Stimulated activated naive B cell treated with anti-CD40 and anti-IgM and Interleukin-4, amounts not matched to agents 10 μg/mL and 1 μg/mL and 100 μg/mL, for 72 hours (primary cell): Measurements from ENCODE around the gene CCDC33.

ENCODE experiments used
- ATAC-seq, 2 donors: fragments of 150-1000 bp; cut with Tn5 transposase; replicated peaks; 2 replicates each; pipeline ENCODE4 v1.10.0; 2021; ENCODE audit warnings: moderate library complexity in 1 of 2
- DNase-seq: peaks from one replicate; pipeline ENCODE4 v3.0.0; 2021
- H3K27ac Mint-ChIP-seq: one replicate; pipeline ENCODE4 v1.8.0; 2022; ENCODE audit warnings: mild to moderate bottlenecking, mixed read lengths
- H3K27me3 Mint-ChIP-seq, 2 donors: one replicate each; pipeline ENCODE4 v1.8.0; 2022; ENCODE audit warnings: mixed read lengths in 2 of 2
- H3K36me3 Mint-ChIP-seq, 2 donors: one replicate each; pipeline ENCODE4 v1.8.0; 2022; ENCODE audit warnings: mixed read lengths in 2 of 2, mild to moderate bottlenecking in 1 of 2
- H3K4me1 Mint-ChIP-seq, 2 donors: one replicate each; pipeline ENCODE4 v1.8.0; 2022; ENCODE audit warnings: mixed read lengths in 2 of 2, mild to moderate bottlenecking in 1 of 2
- H3K4me3 Mint-ChIP-seq, 2 donors: one replicate each; pipeline ENCODE4 v1.8.0; 2022; ENCODE audit warnings: mild to moderate bottlenecking in 2 of 2, mixed read lengths in 2 of 2, moderate library complexity in 1 of 2
- H3K9me3 Mint-ChIP-seq, 2 donors: one replicate each; pipeline ENCODE4 v1.8.0; 2022; ENCODE audit warnings: mixed read lengths in 2 of 2, mild to moderate bottlenecking in 1 of 2

CCDC33 gene

DNA sequence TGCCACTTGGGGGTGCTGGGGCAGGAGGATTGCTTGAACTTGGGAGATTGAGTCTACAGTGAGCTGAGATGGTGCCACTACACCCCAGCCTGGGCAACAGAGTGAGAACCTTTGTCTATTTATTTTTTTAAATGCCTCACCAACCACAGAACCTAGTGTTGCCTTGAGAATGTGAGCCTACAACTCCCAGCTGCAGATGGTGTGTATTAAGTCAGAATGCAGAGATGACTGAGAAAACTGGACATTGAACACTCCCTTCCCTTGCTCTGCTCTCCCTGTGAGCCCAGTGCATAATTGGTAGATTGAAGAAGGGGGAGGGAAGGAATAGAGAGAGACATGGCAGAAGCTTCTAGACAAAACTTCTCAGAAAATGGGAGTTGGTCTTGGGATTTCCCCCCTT lies 53.5 kb downstream of the CCDC33 start:
- Mint-ChIP-seq H3K4me3 (no peak overlapping the region), H3K36me3 (peaks cover 0 to 4% of the 10 kb centered on the region in 2 donors), H3K9me3 (peaks cover 4% of the 10 kb centered on the region in 2 donors), H3K27me3 (peaks cover 42 to 49% of the 10 kb centered on the region in 2 donors), H3K4me1 (peaks cover 9 to 16% of the 10 kb centered on the region in 2 donors), H3K27ac (no peak overlapping the region)
- no peak for DNase-seq
- peak in 1 of 2 donors; percentile 15 for ATAC-seq

DNA sequence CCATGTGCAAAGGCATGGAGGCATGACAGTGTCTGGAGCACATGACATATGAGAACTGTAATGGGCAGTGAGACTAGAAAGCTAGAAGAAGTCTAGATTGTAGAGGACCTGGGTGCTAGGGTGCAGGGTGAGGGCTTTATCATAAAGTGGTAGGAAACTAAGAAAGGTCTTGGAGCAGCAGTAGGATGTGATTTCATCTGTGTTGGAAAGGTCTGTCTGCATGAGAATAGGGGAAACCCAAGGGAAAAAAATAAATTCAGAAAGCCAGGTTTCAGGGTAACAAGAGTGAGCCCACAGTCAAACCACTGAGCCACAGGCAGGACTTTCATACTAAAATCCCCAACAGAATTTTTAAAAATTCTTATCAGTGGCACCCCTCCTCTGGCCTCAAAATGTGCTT lies 54.5 kb downstream of the CCDC33 start:
- H3K4me1 Mint-ChIP-seq = peaks cover 9 to 16% of the 10 kb centered on the region in 2 donors
- no peak overlapping the region for H3K27ac Mint-ChIP-seq
- H3K27me3 Mint-ChIP-seq = peaks cover 50 to 58% of the 10 kb centered on the region in 2 donors
- H3K36me3 Mint-ChIP-seq = peaks cover 0 to 4% of the 10 kb centered on the region in 2 donors
- ATAC-seq = peak; percentile 13 to 24
- no peak for DNase-seq
- H3K9me3 Mint-ChIP-seq = peaks cover 4% of the 10 kb centered on the region in 2 donors
- H3K4me3 Mint-ChIP-seq = no peak overlapping the region

DNA sequence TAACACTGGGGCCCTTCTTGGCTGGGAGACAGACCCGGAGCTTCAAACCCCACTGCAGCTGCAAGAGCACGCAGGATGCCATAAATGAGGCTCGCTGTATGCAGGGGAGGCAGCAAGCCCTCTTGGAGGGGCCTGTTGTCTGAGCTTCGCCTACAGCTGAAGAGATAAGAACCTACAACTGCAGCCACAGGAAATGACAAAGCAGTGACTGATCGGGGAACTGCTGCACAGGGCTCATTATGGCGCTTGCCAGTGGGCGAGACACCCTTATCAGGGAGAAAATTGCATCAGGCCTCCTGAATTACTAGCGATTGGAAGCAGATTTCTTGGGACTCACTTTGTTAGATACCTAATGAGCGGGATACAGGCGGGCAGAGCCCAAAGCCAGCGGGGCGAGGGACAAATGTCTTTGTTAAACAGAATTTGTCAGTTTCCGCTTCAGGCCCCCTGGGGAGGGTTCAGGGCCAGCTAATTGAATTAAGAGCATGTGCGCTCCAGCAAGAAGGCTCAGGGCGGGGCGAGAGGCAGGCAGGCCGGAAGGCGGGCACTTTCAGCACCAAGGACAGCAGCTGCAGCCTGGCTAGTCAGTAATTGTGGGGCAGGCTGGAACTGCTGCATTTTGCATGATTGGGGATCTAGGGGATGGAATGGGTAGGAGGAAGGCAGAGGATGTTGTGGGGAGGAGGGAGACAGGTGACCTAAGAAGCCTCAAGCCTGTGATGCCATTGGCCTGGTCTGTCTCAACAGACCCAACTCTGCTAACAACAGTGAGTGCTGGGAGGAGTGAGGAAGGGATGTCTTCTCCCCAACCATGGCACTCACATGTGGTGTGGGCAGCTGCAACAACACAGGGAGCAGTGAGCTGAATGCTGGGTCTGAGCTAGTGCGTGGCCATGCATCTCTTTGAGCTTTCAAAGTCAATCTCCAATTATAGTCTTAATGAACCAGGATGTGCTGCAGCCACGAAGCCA lies 55.3 kb downstream of the CCDC33 start:
- H3K9me3 Mint-ChIP-seq = peaks cover 4% of the 10 kb centered on the region in 2 donors
- H3K4me1 Mint-ChIP-seq = peaks cover 9 to 16% of the 10 kb centered on the region in 2 donors
- H3K36me3 Mint-ChIP-seq = peaks cover 0 to 4% of the 10 kb centered on the region in 2 donors
- peak overlapping the region; percentile 5 to 23 for H3K4me3 Mint-ChIP-seq
- H3K27me3 Mint-ChIP-seq = peaks cover 50 to 51% of the 10 kb centered on the region in 2 donors
- ATAC-seq (peak; percentile 74 to 75), DNase-seq (peak; percentile 39)
- H3K27ac Mint-ChIP-seq = peak overlapping the region; percentile 67

DNA sequence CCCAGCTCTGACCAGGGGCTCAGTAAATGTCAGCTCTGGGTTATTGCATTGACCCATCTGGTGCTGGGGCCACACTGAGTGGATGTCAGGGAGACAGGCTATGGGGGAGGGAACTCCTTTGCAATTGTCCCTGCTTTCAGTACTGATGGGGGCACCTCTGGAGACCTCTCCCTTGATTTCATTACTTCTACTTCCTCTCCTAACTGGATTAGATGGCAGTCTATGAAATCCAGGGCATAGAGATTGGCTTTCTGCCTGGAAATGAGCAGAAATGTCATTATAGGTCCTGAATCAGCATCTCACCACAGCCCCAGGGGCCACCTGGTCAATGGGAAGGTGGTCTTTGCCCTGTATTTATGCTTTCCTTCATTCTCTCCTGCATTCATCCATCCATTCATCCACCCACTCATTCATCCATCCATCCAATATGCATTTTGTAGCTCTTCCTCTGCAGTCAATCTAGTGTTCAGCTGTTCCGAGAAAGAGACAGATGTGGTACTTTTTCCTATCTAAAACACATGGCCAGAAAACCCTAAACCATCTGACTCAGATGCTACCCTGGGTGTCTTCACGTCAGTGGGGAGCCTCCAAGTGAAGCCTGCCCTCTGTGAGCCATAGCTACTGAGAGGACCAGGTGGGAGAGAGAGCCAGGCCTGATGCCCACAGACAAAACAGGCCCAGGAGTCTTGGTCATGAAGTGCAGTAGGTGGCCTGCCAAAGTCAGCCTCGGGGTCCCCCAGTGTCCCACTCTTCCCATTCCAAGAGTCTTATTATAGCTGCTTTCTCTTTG lies 57.1 kb downstream of the CCDC33 start:
- Mint-ChIP-seq H3K36me3 (peaks cover 0 to 4% of the 10 kb centered on the region in 2 donors), H3K9me3 (peaks cover 4% of the 10 kb centered on the region in 2 donors), H3K4me3 (no peak overlapping the region), H3K27ac (no peak overlapping the region), H3K27me3 (peaks cover 38 to 40% of the 10 kb centered on the region in 2 donors), H3K4me1 (peaks cover 9 to 16% of the 10 kb centered on the region in 2 donors)
- ATAC-seq (no peak), DNase-seq (no peak)

DNA sequence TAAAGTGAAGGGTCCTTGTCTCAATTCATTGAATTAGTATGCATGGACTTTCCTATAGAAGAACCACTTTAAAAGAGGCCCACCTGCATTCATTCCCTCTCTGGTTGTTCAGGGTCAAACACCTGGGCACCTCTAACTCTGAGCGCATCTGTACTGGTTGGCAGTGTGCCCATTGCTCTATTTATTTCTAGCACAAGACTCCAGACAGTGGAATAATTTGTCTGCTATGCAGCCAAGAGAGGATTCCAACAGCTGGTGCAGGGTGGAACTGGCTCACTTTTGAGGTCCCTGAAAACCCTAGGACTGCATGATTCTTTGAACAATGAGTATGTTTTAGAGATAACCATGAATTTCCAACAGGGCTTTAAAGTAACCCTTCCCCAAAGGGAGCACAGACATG lies 57.9 kb downstream of the CCDC33 start:
- H3K36me3 Mint-ChIP-seq = peaks cover 0 to 4% of the 10 kb centered on the region in 2 donors
- H3K4me1 Mint-ChIP-seq = peaks cover 9 to 16% of the 10 kb centered on the region in 2 donors
- H3K27ac Mint-ChIP-seq = no peak overlapping the region
- peaks cover 4% of the 10 kb centered on the region in 2 donors for H3K9me3 Mint-ChIP-seq
- ATAC-seq (no peak), DNase-seq (no peak)
- H3K4me3 Mint-ChIP-seq = no peak overlapping the region
- peaks cover 33 to 36% of the 10 kb centered on the region in 2 donors for H3K27me3 Mint-ChIP-seq

DNA sequence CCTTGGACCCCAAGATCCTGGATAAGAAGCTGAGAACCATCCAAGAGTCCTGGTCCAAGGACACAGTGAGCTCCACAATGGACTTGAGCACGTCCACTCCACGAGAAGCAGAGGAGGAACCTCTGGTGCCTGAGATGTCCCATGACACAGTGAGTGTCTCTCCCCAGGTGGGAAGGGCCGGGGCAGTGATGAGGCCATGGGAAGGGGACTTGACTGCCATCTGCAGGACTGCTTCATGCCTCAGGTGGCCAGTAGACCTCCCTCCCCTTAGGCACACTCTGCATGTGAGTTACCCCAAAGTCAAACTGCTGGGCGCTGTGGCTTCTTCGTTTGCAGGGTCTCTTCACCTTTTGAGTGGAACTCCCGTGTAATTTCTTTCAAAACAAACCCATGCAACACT lies 59.7 kb downstream of the CCDC33 start:
- peaks cover 39 to 51% of the 10 kb centered on the region in 2 donors for H3K27me3 Mint-ChIP-seq
- H3K4me1 Mint-ChIP-seq = peaks cover 6 to 10% of the 10 kb centered on the region in 2 donors
- no peak overlapping the region for H3K27ac Mint-ChIP-seq
- H3K4me3 Mint-ChIP-seq = no peak overlapping the region
- no peak for ATAC-seq
- H3K36me3 Mint-ChIP-seq = peaks cover 0 to 4% of the 10 kb centered on the region in 2 donors
- DNase-seq = no peak
- peaks cover 2 to 4% of the 10 kb centered on the region in 2 donors for H3K9me3 Mint-ChIP-seq

DNA sequence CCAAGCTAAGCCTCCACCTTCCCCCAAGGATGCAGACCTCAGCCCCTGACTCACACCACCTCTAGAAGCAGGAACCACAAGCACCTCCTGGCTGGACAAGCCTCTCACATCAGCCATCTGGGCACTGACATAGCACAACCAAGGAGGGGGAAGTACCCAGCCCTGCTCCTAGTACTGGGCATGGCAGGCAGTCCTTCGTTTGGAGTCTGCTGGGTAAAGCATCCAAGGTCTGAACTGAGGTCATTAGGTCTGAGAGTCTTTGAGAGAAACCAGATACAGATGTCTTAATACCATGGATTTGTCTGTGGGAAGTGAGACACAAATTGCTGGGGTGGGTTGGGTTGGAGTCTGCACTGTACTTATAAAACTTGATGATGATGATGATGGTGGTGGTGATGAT lies 61.8 kb downstream of the CCDC33 start:
- Mint-ChIP-seq H3K36me3 (no peaks in the 10 kb centered on the region), H3K4me3 (no peak overlapping the region), H3K4me1 (no peaks in the 10 kb centered on the region), H3K27me3 (peaks cover 46 to 53% of the 10 kb centered on the region in 2 donors), H3K27ac (no peak overlapping the region), H3K9me3 (no peaks in the 10 kb centered on the region)
- DNase-seq (no peak), ATAC-seq (no peak)

DNA sequence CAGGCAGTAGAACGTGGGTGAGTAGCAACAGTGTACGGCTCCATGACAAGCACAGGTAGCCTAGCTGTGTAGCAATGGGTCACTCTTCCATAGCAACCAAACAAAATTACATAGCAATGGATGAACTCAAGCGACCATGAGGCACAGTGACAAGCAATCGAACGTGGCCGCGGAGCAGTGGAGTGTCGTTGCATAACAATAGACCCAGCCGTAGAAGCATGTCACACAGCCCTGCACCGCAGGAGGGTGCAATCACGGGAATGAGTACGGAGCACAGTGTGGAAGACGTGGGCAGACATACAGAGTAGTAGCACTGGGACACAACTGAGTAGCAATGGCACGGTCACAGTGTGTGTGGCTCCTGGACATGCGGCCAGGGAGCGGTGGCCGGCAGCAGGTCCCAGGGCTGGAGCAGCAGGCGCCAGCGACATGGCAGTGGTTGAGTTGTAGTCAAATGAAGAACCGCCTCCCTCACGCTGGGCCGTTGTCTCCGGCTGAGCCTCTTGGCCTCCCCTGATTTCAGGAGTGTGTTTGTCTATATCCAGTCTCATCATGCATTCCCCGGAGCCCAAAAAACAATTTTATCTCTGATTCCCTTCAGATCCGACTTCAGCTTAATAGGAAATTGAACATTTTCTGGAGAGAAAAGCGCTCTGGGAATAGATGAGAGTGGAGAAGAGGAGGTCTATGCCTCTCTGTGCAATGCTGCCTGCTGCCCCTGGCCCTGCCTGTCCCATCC lies 64.1 kb downstream of the CCDC33 start:
- no peaks in the 10 kb centered on the region for H3K36me3 Mint-ChIP-seq
- no peak for ATAC-seq
- H3K4me3 Mint-ChIP-seq = no peak overlapping the region
- no peak for DNase-seq
- no peaks in the 10 kb centered on the region for H3K9me3 Mint-ChIP-seq
- H3K27ac Mint-ChIP-seq = no peak overlapping the region
- H3K27me3 Mint-ChIP-seq = peaks cover 58 to 61% of the 10 kb centered on the region in 2 donors
- no peaks in the 10 kb centered on the region for H3K4me1 Mint-ChIP-seq

DNA sequence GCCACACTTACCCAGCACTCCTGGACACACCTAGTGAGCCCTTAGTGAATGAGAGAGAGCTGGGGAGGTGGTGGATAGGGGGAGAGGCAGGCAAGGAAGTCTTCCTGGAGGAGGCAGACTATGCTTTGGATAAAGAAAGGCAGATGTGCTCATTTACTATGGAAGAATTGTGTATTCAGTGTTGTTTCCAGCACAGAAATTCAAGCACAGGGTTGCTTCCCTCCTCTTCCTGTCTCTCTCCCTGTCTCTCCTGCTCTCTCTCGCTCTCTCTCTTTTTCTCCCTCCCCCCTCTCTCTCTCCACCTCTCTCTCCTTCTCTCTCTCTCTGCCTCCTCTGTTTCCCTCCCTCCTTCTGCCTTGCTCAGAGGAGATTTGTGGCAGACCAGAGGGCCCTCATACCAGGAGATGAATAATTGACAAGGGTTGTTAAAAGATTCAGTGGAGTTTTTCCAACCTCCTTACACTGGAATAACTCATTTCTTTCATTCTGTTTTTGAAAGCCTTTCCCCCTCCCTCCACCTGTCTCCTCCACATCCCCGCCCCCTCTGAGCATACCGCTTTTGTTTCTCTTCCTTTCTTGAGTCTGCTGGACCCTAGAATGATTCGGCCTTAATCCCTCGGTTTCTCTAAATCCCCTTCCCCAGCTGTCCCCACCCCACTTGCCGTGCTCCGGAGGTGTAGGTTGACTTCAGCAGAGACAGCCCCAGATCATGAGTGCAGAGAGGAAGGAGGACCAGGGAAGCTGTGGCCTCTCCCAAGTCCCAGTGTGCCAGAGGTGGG lies 65.6 kb downstream of the CCDC33 start:
- H3K36me3 Mint-ChIP-seq = no peaks in the 10 kb centered on the region
- ATAC-seq = no peak
- no peaks in the 10 kb centered on the region for H3K9me3 Mint-ChIP-seq
- H3K27me3 Mint-ChIP-seq = peaks cover 70 to 74% of the 10 kb centered on the region in 2 donors
- no peak overlapping the region for H3K4me3 Mint-ChIP-seq
- no peak overlapping the region for H3K27ac Mint-ChIP-seq
- DNase-seq = no peak
- no peaks in the 10 kb centered on the region for H3K4me1 Mint-ChIP-seq

DNA sequence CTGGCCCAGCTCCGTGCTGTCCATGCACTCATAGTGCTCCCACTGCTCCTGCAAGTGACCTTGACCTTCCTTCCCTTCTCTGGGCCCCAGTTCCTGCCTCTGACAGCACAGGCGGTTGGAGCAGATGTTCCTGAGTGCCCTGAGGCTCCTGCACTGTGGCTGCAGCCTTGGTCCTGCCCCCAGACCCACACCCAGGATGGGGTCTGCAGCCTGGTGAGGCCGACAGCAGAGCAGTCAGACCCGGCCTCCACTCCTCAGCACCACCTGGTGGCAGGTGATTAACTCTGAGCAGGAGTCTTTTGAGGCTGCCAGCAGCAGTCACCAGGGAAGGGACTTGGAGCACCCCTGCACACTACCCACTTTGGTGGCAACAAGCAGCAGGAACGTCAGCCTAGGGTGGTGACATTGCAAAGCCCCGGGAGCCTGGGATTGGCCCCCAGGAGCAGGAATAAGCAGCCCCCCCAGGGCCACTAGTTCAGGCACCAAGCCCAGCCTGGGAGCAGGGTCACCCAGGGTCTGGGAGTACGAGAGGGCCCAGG lies 66.8 kb downstream of the CCDC33 start:
- no peak for DNase-seq
- peak in 1 of 2 donors; percentile 57 for ATAC-seq
- Mint-ChIP-seq H3K27me3 (peaks cover 76 to 82% of the 10 kb centered on the region in 2 donors), H3K36me3 (no peaks in the 10 kb centered on the region), H3K9me3 (no peaks in the 10 kb centered on the region), H3K4me1 (no peaks in the 10 kb centered on the region), H3K4me3 (no peak overlapping the region), H3K27ac (peak overlapping the region; percentile 82)

DNA sequence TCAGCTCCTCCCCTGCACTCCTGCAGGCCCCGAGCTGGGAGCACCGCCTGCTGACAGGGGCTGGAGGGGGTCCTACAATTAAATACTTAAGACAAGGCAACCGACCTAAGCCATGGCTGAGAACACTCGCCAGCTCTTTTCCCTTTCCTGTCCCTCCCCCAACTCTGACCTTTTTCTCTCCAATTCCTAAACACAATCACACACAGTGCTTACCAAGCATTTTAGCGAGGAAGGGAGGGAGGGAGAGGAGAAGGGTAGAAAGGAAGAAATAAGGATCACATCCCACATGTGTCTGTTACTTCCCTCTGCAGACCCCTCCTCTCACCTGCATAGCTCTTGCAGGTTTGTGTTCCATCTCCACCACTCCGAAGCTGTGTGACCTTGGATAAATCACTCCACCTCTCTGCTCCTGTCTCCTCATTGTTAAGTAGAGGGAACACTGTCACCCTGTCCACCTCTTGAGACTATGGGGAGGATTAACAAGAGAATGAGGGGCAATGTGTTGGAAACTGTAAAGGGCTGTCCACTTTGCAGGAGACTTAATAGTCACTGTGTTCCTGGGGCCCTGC lies 67.7 kb downstream of the CCDC33 start:
- DNase-seq = no peak
- Mint-ChIP-seq H3K4me1 (no peaks in the 10 kb centered on the region), H3K4me3 (no peak overlapping the region), H3K9me3 (no peaks in the 10 kb centered on the region), H3K36me3 (no peaks in the 10 kb centered on the region), H3K27ac (no peak overlapping the region), H3K27me3 (peaks cover 85 to 91% of the 10 kb centered on the region in 2 donors)
- ATAC-seq = no peak

DNA sequence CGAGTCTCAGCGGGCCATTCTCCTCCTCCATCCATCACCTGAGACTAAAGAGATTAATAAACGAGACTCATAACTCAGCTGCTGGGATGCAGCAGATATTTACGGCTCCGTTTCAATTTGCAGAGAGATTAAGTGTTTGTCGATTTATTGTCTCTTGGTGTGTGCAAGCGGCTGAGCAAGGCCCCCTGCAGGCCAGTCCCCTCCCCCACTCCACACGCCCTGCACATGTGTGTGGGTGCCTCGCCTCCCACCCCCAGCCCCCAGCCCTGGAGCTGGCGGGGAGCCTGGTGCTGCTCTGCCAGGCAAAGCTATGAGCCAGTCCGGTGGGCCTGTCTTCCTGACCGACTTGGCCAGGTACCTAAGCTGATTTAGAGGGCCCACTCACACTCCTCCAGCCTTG lies 68.3 kb downstream of the CCDC33 start:
- Mint-ChIP-seq H3K4me1 (no peaks in the 10 kb centered on the region), H3K27me3 (peaks cover 91 to 97% of the 10 kb centered on the region in 2 donors), H3K9me3 (no peaks in the 10 kb centered on the region), H3K27ac (no peak overlapping the region), H3K4me3 (no peak overlapping the region), H3K36me3 (no peaks in the 10 kb centered on the region)
- DNase-seq (no peak), ATAC-seq (no peak)

DNA sequence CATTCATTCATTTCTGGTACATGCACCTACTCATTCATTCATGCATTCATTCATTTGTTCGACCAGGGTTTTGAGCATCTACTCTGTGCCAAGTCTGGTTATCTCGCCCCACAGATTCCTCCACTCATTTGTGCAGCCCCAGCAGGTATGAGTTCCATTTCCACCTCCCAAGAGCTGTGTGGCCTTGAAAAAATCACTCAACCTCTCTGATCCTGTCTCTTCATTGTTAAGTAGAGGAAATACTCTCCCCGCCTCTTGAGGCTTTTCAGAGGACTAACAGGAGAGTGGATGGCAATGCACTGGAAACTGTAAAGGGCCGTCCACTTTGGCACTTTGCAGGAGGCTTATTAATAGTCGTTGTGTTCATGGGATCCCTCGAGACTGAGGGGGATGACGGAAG lies 69.6 kb downstream of the CCDC33 start:
- ATAC-seq = no peak

More for the DNA sequence above, 69.6 kb downstream of the CCDC33 start:
- Mint-ChIP-seq H3K36me3 (no peaks in the 10 kb centered on the region), H3K4me1 (no peaks in the 10 kb centered on the region), H3K4me3 (no peak overlapping the region), H3K27me3 (peaks cover 87 to 95% of the 10 kb centered on the region in 2 donors), H3K27ac (no peak overlapping the region), H3K9me3 (no peaks in the 10 kb centered on the region)
- DNase-seq = no peak
